OCI-LY7 (cell line): ENCODE data around the gene BCL7A. TPM values are rescaled to one million over a fixed set of nuclear protein-coding genes. Genes with fewer than 3 reads are reported as not detected.

Experiments used
- BruUV-seq: library from RNA; stranded (reverse); fragments of 400-500 nt; replicated peaks from 2 replicates; lab custom pipeline; 2021; lab: Mats Ljungman, UMichigan
- CTCF ChIA-PET: fragments of 300-600 bp; sonication (Branson Sonifier 250); formaldehyde crosslinking; loops from one replicate; lab custom pipeline; 2022; ENCODE audit warnings: antibody characterized with exemption; ENCODE audit not compliant: unreplicated experiment; lab: Charles Lee
- POLR2A ChIA-PET: fragments of 300-600 bp; sonication (Branson Sonifier 250); formaldehyde crosslinking; loops from one replicate; lab custom pipeline; 2022; ENCODE audit warnings: antibody characterized with exemption; lab: Charles Lee
- DNase-seq: peaks from one replicate; pipeline ENCODE4 v3.0.0-alpha.2; 2015; ENCODE audit warnings: low spot score
- H2AFZ ChIP-seq: fragments of 200-600 bp; sonication (generic), shearing (Covaris generic); 2 replicates; pipeline ENCODE4 v1.6.1; 2014; ENCODE audit warnings: mild to moderate bottlenecking, antibody characterized with exemption, low read length, moderate library complexity
- H3K27ac ChIP-seq: fragments of 200-600 bp; sonication (generic); 2 replicates; pipeline ENCODE4 v1.5.1; 2014; ENCODE audit warnings: mixed run types, low read depth, mild to moderate bottlenecking, moderate library complexity, low read length, inconsistent platforms; ENCODE audit not compliant: poor library complexity, severe bottlenecking
- H3K36me3 ChIP-seq: fragments of 200-600 bp; sonication (generic); 2 replicates; pipeline ENCODE4 v1.6.1; 2014; ENCODE audit warnings: mild to moderate bottlenecking, antibody characterized with exemption, low read length, moderate library complexity, mixed read lengths; ENCODE audit not compliant: insufficient read depth
- H3K4me1 ChIP-seq: fragments of 200-600 bp; sonication (generic); 2 replicates; pipeline ENCODE4 v1.5.1; 2014; ENCODE audit warnings: mild to moderate bottlenecking, low read length; ENCODE audit not compliant: insufficient read depth, poor library complexity, severe bottlenecking
- H3K4me2 ChIP-seq: fragments of 200-600 bp; sonication (generic); 2 replicates; pipeline ENCODE4 v1.6.1; 2014; ENCODE audit warnings: mild to moderate bottlenecking, low read length
- H3K4me3 ChIP-seq: fragments of 200-600 bp; sonication (generic); 2 replicates; pipeline ENCODE4 v1.5.1; 2014; ENCODE audit warnings: mild to moderate bottlenecking, low read depth, low read length; ENCODE audit not compliant: poor library complexity, severe bottlenecking
- H3K79me2 ChIP-seq: fragments of 200-600 bp; sonication (generic); 2 replicates; pipeline ENCODE4 v1.6.1; 2016; ENCODE audit warnings: low read depth, mild to moderate bottlenecking, low read length, moderate library complexity, mixed read lengths; ENCODE audit not compliant: insufficient read depth
- H3K9me2 ChIP-seq: fragments of 200-600 bp; sonication (generic); 2 replicates; pipeline ENCODE4 v1.6.1; 2016; ENCODE audit warnings: mild to moderate bottlenecking, low read length, mixed read lengths; ENCODE audit not compliant: insufficient read depth
- H3K9me3 ChIP-seq: fragments of 200-600 bp; sonication (generic); 2 replicates; pipeline ENCODE4 v1.6.1; 2014; ENCODE audit warnings: mild to moderate bottlenecking, mixed run types, low read length, mixed read lengths
- H4K20me1 ChIP-seq: fragments of 200-600 bp; sonication (generic); 2 replicates; pipeline ENCODE4 v1.6.1; 2014; ENCODE audit warnings: mild to moderate bottlenecking, antibody characterized with exemption, low read length, moderate library complexity, mixed read lengths; ENCODE audit not compliant: insufficient read depth
- EZH2phosphoT487 ChIP-seq: fragments of 200-600 bp; sonication (generic); IDR thresholded peaks from 2 replicates; pipeline ENCODE4 v1.6.1; 2018; ENCODE audit warnings: low read depth, borderline replicate concordance, mild to moderate bottlenecking, mixed run types, antibody characterized with exemption, low read length, moderate library complexity, mixed read lengths
- intact Hi-C: fragments of 100-400 bp; cut with micrococcal nuclease; formaldehyde crosslinking; loops from one replicate; pipeline ENCODE4 v1.10.0; 2022; ENCODE audit not compliant: unreplicated experiment
- total RNA-seq, 2 experiments: library from RNA; depleted of rRNA in 1 of 2; stranded (reverse); fragments of >200 nt in 1 of 2; shearing (Covaris generic) in 1 of 2; gene quantifications; 2 replicates each; pipeline ENCODE4 v1.2.3, GENCODE V29; 2014 to 2022
- TF ChIP-seq, protein P1 (sequence below): fragments of 200-600 bp; sonication (generic); conservative IDR thresholded peaks from 2 replicates; pipeline ENCODE4 v1.5.1; 2014; ENCODE audit warnings: mild to moderate bottlenecking, antibody characterized with exemption, low read length, moderate library complexity, mixed read lengths

The BCL7A gene
- total RNA-seq, 2 experiments from 2014 or later: 76.2 to 84.7 TPM

DNA sequence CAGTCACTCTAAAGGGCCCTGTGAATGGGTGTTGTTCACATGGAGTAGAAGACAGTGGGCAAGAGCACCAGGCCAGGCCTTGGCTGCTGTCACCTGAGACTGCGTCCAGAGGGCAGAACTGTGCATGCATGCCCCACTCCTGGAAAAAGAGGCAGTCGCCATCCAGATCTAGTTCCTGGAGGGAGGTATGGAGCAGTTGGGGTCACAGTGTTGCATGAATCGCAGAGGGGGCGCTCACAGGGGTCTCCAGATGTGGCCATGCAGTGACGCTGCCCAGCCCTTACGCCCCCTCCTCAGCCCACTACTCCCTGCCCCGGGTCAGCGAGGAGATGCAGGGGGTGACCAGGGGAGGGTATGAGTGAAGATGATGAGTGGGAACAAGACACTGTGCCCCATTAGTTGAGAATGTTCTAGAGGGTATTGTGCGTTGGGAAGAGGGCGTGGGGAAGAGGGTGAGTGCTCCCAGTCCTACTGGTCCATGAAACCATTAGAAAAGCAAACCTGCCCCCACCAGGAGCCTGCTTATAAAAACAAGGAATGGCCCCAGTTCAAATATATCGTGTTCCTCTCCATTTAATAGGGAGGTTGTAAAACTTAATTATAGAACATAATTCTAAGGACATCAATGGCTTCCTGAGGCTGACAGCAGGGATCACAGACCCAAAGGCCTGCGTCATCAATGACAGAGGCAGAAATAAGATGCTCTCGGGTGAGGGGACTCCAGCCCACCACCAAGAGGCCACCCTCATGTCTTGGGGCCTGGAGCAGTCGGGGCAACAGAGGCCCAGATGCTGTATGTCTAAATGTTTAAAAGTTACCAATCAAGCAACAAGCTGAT, 32.2 kb upstream of the BCL7A start:
- CTCF ChIA-PET: interaction anchor here (1.1 kb wide), 1 partner anchor 73 kb away, joined by 3 read pairs; no protein-coding TSS in a partner anchor

DNA sequence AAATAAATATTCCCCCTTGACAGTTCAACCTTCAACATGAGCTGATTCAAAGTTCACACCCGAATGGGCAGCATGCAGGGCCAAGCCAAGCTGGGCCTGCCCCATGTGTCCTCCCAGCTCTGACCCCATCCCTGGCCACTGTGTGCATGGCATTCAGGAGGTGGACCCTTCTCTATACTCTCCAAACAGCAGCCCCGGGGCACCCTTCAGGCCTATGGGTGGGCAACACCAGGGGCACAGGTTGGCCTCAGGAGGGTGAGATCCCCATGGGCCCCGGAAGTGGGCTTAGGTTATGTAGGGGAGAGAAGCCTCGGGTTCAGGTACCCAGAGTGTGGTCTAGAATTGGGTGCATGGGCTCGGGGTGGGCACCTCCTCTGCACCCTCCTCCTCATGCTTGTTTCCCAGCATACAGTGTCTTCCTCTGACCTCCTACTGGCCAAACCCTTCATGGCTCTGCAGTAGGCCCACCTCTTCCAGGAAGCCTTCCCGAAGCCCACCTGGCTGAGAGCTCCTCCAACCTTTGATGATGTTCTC, 31.5 kb upstream of the BCL7A start:
- Histone ChIP-seq H4K20me1 (no peaks in the 10 kb centered on the region), H3K27ac (peak overlapping the region; percentile 56), H3K36me3 (peaks cover 37% of the 10 kb centered on the region), H3K79me2 (peaks cover 11% of the 10 kb centered on the region; the same call in 1 of the 2 replicates), H3K9me2 (no peaks in the 10 kb centered on the region), H3K4me2 (peak overlapping the region; percentile 30), H2AFZ (no peak overlapping the region), H3K9me3 (no peaks in the 10 kb centered on the region), H3K4me1 (peaks cover 60% of the 10 kb centered on the region), H3K4me3 (no peak overlapping the region)
- TF ChIP-seq, protein P1, sequence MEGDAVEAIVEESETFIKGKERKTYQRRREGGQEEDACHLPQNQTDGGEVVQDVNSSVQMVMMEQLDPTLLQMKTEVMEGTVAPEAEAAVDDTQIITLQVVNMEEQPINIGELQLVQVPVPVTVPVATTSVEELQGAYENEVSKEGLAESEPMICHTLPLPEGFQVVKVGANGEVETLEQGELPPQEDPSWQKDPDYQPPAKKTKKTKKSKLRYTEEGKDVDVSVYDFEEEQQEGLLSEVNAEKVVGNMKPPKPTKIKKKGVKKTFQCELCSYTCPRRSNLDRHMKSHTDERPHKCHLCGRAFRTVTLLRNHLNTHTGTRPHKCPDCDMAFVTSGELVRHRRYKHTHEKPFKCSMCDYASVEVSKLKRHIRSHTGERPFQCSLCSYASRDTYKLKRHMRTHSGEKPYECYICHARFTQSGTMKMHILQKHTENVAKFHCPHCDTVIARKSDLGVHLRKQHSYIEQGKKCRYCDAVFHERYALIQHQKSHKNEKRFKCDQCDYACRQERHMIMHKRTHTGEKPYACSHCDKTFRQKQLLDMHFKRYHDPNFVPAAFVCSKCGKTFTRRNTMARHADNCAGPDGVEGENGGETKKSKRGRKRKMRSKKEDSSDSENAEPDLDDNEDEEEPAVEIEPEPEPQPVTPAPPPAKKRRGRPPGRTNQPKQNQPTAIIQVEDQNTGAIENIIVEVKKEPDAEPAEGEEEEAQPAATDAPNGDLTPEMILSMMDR: no peak
- no peak for TF ChIP-seq EZH2phosphoT487
- no TSS peak for BruUV-seq
- POLR2A ChIA-PET: interaction anchor here (0.6 to 3.8 kb wide), 4 partner anchors 9 to 16 kb away, joined by 6 to 34 read pairs (median 14); no protein-coding TSS in a partner anchor
- intact Hi-C loops: no loop called here
- CTCF ChIA-PET: no interaction called here
- no peak for DNase-seq

More for the DNA sequence above, 32.2 kb upstream of the BCL7A start:
- POLR2A ChIA-PET: interaction anchor here (1.8 to 3.8 kb wide), 3 partner anchors 8 to 16 kb away, joined by 9 to 34 read pairs (median 18); no protein-coding TSS in a partner anchor
- no peak for DNase-seq
- no peak overlapping the region for H3K4me3 ChIP-seq
- no peak overlapping the region for H3K4me2 ChIP-seq
- no TSS peak for BruUV-seq
- H3K36me3 ChIP-seq: peaks cover 34% of the 10 kb centered on the region
- no peaks in the 10 kb centered on the region for H3K9me2 ChIP-seq
- peaks cover 11% of the 10 kb centered on the region; the same call in 1 of the 2 replicates for H3K79me2 ChIP-seq
- no peaks in the 10 kb centered on the region for H4K20me1 ChIP-seq
- H3K4me1 ChIP-seq: peaks cover 63% of the 10 kb centered on the region
- H3K9me3 ChIP-seq: no peaks in the 10 kb centered on the region
- H2AFZ ChIP-seq: no peak overlapping the region
- peak overlapping the region; percentile 56 for H3K27ac ChIP-seq
- intact Hi-C loops: no loop called here
- TF ChIP-seq, protein P1: no peak
- TF ChIP-seq EZH2phosphoT487: no peak
